AG08395 (cell line): ENCODE results near the gene SLC10A7.
"Not testable (repeated sequence)": the region's sequence is repeated elsewhere in the genome, so short reads cannot be mapped to it uniquely, and the experiment has no call there.

Experiments
- DNase-seq: peaks from one replicate; pipeline ENCODE4 v3.0.0; 2012; ENCODE audit warnings: mixed read lengths, low spot score

SLC10A7 gene

GRCh38 chr4:146350114-146350513 is 171.6 kb downstream of the SLC10A7 start:
- DNase-seq = not testable (repeated sequence)

GRCh38 chr4:146349306-146349705 is 172.4 kb downstream of the SLC10A7 start:
- no peak for DNase-seq

- DNase-seq = no peak
Observed at GRCh38 chr4:146347822-146348221, 173.9 kb downstream of the SLC10A7 start.

- no peak for DNase-seq
Observed at GRCh38 chr4:146346276-146346675, 175.5 kb downstream of the SLC10A7 start.

- DNase-seq = no peak
Observed at GRCh38 chr4:146343776-146344175, 178.0 kb downstream of the SLC10A7 start.

GRCh38 chr4:146343199-146343598 is 178.5 kb downstream of the SLC10A7 start:
- DNase-seq = no peak

GRCh38 chr4:146342600-146343192 is 179.0 kb downstream of the SLC10A7 start:
- DNase-seq = peak; percentile 17

- DNase-seq = peak; percentile 24
Observed at GRCh38 chr4:146340798-146341197, 180.9 kb downstream of the SLC10A7 start.

GRCh38 chr4:146338512-146338911 is 183.2 kb downstream of the SLC10A7 start:
- DNase-seq = peak; percentile 10

- DNase-seq = no peak
Observed at GRCh38 chr4:146336410-146336807, 185.3 kb downstream of the SLC10A7 start.

- DNase-seq = no peak
Observed at GRCh38 chr4:146335763-146336409, 185.9 kb downstream of the SLC10A7 start.

GRCh38 chr4:146334862-146335449 is 186.8 kb downstream of the SLC10A7 start:
- DNase-seq = no peak

GRCh38 chr4:146333895-146334262 is 187.9 kb downstream of the SLC10A7 start:
- DNase-seq = no peak

- peak; percentile 65 for DNase-seq
Observed at GRCh38 chr4:146333187-146333894, 188.4 kb downstream of the SLC10A7 start.

GRCh38 chr4:146330392-146330791 is 191.3 kb downstream of the SLC10A7 start:
- no peak for DNase-seq

- DNase-seq = peak; percentile 45
Observed at GRCh38 chr4:146329050-146329716, 192.6 kb downstream of the SLC10A7 start.

GRCh38 chr4:146327859-146328650 is 193.7 kb downstream of the SLC10A7 start:
- DNase-seq = no peak

GRCh38 chr4:146318894-146319293 is 202.8 kb downstream of the SLC10A7 start:
- no peak for DNase-seq

- no peak for DNase-seq
Observed at GRCh38 chr4:146317783-146318182, 204.0 kb downstream of the SLC10A7 start.

- no peak for DNase-seq
Observed at GRCh38 chr4:146315184-146315583, 206.6 kb downstream of the SLC10A7 start.

- DNase-seq = no peak
Observed at GRCh38 chr4:146311238-146311970, 210.3 kb downstream of the SLC10A7 start.
